Activated CD8-positive, alpha-beta memory T cell treated with anti-CD3 and anti-CD28 coated beads for 1 hour (primary cell): ENCODE measurements around the gene PPP1R37.
"Not testable (repeated sequence)": the region's sequence is repeated elsewhere in the genome, so short reads cannot be mapped to it uniquely, and the experiment has no call there.

Experiments
- DNase-seq, 2 donors: peaks; one replicate each; pipeline ENCODE4 v3.0.0-alpha.2; 2020; ENCODE audit warnings: low read depth in 1 of 2; ENCODE audit errors: extremely low read depth in 1 of 2

Gene PPP1R37

DNA sequence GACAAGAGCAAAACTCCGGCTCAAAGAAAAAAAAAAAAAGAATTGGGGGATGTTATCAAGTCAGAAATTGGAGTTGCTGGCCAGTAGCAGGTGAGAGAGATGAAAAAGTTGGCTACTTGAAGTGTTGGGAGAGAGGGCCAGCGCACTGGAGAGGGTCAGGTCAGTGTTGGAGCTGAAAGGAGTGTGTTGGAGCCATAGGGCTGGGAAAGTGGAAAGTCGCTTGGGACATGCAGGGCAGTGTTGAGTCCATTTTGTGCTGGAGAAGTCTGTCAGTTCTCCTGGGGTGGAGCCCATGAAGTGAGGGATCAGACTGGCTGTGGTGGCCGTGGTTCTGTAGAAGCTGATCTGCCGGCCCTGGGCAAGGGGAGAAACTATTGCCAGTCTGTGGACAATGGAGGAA, 1.7 kb downstream of the PPP1R37 start:
- no peak for DNase-seq

DNA sequence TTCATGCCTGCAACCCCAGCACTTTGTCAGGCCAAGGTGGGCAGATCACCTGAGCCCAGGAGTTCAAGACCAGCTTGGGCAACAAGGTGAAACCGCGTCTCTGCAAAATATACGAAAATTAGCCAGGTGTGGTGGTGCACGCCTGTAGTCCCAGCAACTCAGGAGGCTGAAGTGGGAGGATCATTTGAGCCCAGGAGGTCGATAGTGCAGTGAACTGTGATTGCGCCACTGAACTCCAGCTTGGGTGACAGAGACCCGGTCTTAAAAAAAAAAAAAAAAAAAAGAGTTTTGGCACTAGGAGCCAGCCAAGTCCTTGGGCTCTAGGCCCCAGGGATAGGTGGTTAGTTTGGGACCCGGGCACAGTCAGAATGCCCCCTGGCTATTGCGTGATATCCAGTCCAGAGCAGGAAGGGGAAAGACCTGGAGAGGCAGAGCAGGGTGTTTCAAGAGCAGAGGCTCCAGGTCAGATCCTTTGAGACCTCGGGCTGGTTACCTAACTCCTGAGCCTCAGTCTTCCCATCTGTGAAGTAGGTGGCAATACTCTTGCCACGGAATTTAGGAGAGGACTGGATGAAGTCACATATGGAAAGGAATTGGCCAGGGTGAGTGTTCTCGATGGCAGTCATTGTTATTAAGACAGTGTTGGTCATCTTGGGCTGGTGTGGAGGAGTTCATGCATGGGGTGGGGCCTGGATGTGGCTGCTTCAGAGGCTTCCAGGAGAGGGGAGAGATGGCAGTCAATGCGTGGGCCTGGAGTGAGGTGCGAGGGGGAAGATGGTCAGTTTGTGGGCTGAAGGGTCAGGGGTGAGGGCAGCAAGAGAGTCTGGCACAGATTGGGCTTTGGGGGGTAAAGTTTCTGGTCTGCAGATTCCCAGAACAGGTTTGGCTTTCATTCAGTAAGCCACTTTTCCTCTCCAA, 2.8 kb downstream of the PPP1R37 start:
- DNase-seq = no peak

DNA sequence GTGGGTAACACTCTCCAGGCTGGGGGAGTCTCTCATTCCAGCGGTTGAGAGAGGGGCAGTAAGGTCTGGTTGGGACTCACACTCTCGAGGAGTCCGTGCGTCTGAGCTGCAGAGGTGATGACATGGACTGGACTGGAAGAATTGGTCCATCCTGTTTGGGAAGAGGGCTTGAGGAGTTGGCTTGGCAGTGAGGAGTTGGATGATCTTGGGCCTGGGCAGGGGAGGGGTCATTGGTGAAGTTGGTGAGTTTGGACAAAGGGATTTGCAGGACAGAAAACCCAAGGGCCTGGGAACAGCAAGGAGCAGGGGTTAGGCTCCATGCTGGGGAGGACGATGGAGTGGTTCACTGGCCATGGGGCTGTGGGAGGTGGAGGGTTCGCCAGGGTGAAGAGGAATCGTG, 3.7 kb downstream of the PPP1R37 start:
- no peak for DNase-seq

DNA sequence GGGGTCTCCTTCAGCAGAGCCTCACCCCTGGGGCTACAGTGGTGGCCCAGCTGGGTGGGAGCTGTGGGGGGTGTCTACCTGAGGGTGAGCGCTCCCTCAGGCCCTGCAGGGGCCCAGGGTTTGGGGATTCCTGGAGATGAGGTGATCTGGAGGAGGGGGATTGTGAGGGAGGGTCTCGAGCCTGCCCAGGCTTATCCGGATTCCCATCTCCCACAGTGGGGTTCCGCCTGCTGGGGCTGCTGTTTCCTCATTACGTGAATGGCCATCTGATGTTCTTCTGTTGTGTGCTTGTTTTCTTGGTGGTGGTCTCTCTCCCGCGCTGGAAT, 4.4 kb downstream of the PPP1R37 start:
- DNase-seq = no peak

DNA sequence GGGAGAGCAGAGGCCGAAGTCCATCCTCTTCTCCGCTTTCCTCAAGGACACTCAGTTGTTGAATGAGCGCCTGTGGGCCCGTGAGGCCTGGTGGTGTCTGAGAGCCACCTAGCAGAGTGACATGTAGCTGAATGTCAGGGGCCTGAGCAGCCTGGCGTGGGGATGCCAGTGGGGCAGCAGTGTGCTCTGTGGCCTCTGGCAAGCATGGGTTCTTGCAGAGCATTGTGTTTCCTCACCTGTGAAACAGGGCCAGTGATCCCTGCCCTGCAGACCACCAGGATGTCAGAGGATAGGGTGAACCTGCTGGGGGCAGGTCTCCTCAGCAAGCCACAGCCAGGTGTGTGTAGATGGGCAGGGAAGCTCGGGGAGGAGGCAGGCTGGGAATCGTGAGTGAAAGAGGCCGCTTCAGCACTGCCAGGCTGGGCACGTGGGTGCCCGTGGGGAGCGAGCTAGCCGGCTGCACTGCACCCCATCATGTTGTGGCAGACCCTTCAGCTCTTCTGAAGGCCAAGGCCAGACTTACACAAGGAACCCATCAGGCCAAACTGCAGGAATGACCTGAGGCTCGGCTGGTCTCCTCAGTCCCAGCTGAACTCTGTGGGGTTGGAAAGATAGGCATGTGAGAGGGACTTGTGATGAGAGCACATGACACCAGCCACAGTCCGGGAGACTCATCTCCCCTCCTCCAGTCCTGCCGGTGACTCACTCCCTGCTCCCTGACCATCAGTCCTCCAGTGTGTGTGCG, 5.0 kb downstream of the PPP1R37 start:
- no peak for DNase-seq

DNA sequence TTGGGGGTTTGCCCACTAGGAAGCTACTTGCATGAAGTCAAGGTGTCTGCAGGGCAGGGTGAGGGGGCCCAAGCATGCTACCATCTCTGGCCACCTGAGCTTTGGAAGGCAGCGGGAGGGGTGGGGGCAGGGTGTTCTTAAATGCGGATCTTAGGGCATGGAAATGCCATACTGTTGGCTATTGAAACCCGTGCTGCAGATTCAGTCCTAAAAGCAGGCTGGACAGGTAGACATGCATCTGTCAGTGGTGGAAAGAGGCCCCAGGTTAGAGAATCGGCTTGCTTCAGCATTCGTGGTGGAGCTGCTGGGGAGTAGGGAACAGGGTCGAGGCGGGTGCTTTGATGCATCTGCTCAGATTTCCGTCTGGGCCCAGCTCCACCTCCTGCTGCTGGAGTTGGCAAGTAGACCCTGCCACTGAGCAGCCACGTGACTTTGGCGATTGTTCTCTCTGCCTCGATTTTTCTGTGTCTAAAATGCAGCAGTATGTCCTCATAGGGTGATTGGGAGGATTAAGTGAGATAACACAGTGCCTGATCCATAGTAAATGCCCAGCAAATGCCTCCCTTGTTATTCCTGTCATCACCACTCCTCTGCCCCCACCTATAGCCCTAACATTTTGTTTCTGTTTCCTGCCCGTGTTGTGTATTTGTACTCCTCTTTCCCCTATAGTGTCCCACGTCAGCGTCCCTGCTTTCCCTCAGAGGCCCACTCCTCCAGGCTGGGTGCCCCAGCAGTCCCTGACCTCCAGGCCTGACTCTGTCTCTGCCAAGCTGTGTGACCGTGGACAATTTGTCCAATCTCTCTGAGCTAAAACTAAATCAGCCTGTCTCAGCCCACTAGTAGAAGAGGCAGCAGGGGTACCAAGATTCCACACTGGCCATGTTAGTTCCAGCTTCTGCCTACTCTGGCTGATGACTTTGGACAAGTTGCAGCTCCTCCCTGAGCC, 5.8 kb downstream of the PPP1R37 start:
- DNase-seq = no peak

DNA sequence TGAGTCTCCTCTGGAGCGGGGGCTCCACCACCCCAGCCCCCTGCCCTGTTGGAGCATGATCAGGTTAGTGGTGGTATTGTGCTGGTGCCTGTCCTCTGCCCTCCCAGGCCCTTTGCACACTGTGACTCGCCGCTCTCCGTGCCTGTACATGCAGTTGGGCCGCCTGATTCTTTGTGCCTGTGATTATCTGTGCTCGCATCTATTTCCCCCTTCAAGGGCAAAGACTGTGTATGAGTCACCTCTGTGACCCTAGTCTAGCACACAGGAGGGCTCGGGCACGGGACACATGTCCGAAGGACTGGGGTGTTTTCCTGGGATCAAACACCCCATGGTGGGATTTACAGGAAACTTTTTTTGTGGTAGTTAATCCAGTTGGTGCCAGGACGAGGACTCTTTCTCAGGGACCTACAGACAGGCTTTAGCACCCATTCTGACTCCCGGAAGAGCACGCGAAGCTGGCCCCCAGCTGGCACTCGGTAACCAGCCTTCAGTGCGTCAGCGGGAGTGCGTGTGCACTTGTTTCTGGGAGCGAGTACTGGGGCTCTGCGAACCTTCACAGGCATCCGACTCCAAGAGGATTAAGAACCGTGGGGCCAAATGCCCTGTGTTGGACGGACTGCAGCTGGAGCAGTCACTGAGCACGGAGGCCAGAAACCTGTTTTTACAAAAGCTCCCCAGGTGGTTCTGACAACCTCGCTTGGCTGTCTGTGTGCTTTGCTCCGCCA, 6.7 kb downstream of the PPP1R37 start:
- no peak for DNase-seq

DNA sequence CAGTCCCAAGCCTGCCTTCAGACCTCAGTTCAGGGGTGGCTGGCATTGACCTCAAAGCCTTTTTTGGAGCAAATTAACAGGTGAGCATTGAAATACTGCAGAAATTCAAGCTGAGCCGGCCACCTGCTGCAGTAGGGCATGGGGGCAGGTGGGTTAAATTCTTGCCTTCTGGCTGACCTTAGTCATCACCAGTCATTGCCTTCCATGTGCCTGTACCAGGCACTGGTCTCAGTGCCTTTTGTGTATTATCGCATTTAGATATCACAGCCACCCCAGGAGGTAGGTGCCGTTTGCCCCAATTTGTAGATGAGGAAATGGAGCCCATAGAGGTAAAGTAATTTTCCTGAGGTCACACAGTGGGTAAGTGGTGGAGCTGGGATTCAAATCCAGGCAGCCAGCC, 7.2 kb downstream of the PPP1R37 start:
- DNase-seq = no peak

DNA sequence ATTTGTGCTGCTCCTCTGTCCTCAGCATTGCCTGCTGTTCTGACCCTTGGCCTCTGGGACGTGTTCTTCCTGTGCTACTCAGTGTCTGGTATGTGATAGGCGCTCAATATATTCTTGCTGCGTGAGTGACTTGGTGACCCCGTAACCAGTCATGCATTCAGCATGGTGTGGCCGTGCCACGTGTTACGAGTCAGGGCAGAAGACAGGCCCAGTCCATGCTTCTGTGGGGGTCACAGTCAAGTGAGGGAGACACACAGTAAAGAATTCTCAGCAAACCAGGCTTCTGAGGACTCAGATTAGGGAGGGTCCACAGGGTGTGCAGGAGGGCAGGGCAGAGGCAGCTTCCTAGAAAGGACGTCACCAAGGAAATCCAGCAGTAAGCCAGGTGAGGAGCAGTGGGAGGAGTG, 7.9 kb downstream of the PPP1R37 start:
- no peak for DNase-seq

DNA sequence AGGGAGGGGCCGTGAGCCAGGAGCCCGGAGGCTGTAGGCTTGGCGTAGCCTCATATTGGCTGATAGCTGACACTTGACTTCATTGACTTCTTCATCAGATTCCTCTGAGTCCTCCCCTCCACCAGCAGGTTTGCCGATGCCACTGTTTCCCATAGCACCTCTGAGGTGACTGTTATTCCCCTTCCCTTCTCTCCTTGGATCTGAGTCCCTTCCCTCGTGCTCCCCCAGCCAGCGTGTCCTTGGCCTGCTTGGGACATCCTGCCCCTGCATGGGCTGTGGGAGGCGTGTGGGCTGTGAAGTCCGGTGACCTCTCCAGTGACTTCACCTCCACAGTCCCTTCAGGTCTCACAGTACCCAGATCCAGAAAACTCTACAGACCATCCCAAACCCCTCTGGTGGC, 8.8 kb downstream of the PPP1R37 start:
- DNase-seq = no peak

DNA sequence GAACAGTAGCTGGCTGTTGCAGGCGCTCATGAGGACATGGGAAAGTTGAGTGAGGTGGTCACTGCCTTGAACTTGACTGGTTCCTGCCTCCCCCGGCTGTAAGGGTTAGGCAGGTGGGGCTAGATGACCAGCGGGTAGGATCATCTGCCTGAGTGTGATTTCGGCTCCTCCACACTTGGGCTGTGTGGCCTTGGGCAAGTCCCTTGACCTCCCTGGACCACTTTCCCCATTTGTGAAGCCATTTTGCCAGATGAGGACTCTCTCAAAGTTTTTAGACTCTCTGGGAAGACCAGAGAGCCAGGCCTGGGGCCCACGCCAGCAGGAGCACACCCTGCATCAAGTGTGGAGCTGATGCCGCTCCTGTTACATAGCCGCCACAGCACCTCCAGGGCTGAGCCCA, 9.5 kb downstream of the PPP1R37 start:
- DNase-seq = no peak

DNA sequence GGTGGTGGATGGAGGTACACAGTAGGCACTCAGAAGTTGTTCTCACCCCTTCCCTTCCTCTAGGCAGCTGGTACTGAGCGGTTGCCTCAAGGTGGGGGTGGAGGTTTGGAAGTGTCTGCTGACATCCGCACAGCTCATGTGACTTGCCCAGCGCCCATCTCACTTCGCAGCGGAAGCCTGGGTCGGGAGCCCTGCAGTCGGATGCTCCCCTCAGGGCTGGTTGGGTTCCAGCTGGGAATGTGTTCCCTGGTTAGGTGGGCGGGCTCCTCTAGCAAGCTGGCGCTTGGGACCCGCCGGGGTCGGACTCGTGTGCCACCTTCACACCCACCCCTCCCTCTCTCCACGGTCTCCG, 10.2 kb downstream of the PPP1R37 start:
- DNase-seq = no peak

DNA sequence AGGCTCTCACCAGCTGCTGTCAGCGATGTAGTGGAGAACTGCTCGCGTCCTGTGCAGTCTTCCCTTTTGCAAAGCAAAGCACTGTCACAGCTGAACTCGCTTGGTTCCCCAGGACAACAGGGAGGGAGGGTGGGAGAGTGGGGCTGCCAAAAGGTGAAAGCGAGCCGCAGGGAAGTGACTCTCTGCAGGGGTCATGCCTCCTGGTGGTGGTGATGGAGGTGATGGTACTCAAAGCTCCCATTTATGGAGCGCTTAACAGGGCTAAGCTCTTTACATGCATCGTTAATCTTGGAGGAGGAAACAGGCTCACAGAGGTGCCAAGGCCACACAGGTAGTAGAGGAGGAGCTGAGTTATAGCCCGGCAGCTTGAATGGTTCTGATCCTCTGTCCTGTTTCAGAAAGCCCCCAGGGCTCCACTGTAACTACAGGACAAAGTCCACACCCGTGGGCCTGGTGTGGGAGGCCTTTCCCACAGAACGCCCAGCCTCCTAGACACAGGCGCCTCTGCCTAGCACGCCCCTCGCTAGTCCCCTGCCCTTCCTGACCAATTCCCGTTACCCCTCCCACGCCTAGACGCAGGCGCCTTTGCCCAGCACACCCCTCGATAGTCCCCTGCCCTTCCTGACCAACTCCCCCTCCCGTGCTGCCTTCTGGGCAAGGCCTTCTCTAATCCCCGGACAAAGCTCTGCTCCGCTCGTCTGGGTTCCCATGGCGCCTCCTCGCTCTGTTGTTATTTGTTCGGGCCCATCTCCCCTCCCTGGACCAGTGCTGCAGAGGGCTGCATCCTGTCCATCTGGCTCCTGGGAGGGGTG, 10.7 kb downstream of the PPP1R37 start:
- no peak for DNase-seq

DNA sequence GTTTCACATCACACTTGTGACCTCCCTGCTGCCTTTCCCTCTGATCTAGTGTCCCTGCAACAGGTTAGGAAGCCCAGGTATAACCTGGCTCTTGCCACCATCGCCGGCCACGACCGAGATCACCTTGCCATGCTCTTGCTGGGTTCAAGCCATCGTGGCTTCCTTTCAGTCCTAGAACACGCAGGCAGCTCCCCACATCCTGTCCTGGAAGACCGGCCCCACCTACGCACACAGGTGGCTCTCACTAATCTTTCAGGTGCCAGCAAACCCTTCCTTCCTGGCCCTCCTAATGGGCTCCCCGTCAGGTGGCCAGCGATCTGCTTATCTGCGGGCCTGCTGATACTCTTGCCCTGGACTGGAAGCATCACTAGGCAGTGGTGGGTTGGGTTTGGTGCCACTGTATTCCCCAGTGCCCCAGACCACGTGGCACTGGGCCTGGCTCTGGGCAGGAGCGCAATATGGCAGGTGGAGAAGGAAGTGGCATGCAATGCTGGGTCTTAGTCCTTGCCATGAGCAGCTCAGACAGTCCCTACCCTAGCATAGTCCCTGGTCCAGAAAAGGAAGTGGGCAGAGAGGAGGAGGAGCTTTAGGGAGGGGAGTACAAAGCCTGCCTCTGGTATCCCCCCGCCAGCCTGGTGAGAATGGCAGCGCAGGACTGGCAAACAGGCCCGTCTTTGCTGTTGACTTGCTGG, 11.8 kb downstream of the PPP1R37 start:
- DNase-seq = no peak

DNA sequence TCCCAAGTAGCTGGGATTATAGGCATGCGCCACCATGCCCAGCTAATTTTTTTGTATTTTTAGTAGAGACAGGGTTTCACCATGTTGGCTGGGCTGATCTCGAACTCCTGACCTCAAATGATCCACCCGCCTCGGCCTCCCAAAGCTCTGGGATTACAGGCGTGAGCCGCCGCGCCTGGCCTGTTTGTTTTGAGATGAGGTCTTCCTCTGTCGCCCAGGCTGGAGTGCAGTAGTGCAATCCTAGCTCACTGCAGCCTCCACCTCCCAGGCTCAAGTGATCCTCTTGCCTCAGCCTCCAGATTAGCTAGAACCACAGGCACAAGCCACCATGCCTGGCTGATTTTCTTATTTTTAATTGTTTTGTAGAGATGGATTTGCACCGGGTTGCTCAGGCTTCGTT, 13.4 kb downstream of the PPP1R37 start:
- DNase-seq = not testable (repeated sequence)

DNA sequence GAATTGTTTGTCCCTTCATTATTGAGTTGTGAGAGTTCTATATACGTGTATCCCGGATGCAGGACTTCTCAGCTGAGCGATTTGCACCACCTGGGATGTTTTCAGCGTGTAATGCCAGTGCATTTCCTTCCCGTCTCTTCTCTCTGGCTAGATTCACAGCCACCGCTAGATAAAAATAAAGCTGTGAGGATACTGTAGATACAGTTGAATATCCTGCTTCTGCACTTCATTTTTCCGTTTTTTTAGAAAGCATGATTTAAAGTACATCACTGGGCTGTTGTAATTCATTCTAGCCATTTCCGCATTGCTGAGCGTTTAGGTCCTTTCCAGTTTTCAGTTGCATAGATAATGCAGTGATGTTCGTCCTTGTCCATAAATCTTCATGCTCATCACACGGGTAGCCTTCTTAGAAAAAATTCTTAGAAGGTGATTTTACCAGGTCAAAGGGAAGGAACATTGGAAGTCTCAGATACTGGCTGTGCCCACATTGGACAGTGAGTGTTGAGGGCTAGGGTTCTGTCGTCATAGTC, 14.7 kb downstream of the PPP1R37 start:
- DNase-seq = no peak

DNA sequence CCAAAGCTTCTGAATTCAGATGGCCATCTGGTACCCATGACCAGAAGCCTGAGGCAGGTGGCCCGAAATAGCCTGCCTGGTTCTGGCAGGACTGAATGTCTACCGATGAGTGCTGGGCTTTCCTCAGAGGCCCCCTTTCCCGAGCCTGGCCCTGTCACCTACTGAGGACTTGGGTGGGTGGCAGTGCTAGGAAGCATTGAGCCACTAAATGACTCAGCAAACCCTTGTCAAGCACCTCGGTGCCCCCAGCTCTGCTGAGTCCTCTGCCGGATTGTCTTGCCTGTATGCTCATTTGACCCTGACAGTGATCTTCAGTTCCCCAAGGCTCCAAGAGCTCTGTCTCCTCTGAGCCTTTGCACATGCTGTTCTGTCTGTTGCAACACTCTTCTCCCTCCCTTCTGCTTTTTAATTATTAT, 17.9 kb downstream of the PPP1R37 start:
- DNase-seq = no peak

DNA sequence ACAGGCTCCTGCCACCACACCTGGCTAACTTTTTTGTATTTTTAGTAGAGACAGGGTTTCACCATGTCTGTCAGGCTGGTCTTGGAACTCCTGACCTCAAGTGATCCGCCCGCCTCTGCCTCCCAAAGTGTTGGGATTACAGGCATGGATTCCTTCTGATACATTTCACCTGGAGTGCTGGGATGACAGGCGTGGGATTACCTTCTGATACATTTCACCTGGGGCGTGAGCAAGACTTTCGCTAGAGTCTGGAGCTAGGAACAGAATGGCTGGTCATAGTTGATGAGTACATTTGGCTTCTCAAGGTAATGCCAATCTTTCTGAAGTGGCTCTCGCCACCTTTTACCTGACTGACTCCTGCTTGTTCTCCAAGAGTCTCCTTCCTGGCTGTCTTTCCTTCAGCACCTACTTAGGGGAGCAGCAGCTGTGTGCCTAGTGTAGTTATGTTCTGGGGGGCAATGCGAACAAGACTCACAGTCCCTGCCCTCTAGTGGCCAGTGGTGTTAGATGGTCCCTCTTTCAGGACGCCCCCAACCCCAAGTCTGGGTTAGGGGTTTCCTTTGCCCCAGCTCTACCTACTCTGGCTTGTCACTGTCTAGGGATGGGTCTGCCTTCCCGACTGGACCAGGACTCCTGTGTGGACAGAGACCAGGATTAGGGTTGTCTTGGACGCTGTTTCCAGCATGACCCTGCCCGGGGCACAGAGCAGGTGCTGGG, 19.3 kb downstream of the PPP1R37 start:
- DNase-seq = no peak
